Heart right ventricle (tissue), 16 donors: ENCODE results near the gene PSENEN. TPM values are rescaled to one million over a fixed set of nuclear protein-coding genes. Genes with fewer than 3 reads are reported as not detected.

Experiments used
- ATAC-seq, 8 donors: fragments of 200-7000 bp; cut with Tn5 transposase; one replicate each; pipeline ENCODE4 v1.9.1; 2020; ENCODE audit warnings: mild to moderate bottlenecking in 8 of 8, moderate library complexity in 8 of 8, moderate number of reproducible peaks in 1 of 8
- DNase-seq, 2 donors: peaks; one replicate each; pipeline ENCODE4 v3.0.0-alpha.2; 2020
- H3K27ac ChIP-seq, 10 donors: fragments of 200-600 bp; sonication (generic) in 2 of 10; one replicate each; pipeline versions ENCODE4 v1.5.0 to v1.8.0; 2020 to 2022; ENCODE audit warnings: mild to moderate bottlenecking in 3 of 10
- H3K27me3 ChIP-seq, 7 donors: fragments of 200-600 bp; one replicate each; pipeline ENCODE4 v1.8.0; 2021 to 2022; ENCODE audit warnings: mild to moderate bottlenecking in 2 of 7
- H3K36me3 ChIP-seq, 9 donors: fragments of 200-600 bp; sonication (generic) in 1 of 9; one replicate each; pipeline versions ENCODE4 v1.5.0 to v1.8.0; 2020 to 2022; ENCODE audit warnings: mild to moderate bottlenecking in 2 of 9
- H3K4me1 ChIP-seq, 9 donors: fragments of 200-600 bp; sonication (generic) in 1 of 9; one replicate each; pipeline versions ENCODE4 v1.5.0 to v1.8.0; 2020 to 2022; ENCODE audit warnings: mild to moderate bottlenecking in 4 of 9
- H3K4me3 ChIP-seq, 10 donors: fragments of 200-600 bp; sonication (generic) in 2 of 10; one replicate each; pipeline versions ENCODE4 v1.5.0 to v1.8.0; 2020 to 2022; ENCODE audit warnings: mild to moderate bottlenecking in 7 of 10, moderate library complexity in 2 of 10
- H3K9me3 ChIP-seq, 11 donors: fragments of 200-600 bp in 10 of 11; sonication (generic) in 2 of 11; one replicate each; pipeline versions ENCODE4 v1.5.0 to v1.8.0; 2013 to 2022; ENCODE audit warnings: mild to moderate bottlenecking in 2 of 11, control low read depth in 1 of 11, moderate library complexity in 1 of 11
- CTCF ChIP-seq, 9 donors: fragments of 200-600 bp; sonication (generic) in 2 of 9; IDR thresholded peaks; one replicate each; pipeline versions ENCODE4 v1.5.0 to v1.8.0; 2021 to 2022; ENCODE audit warnings: antibody characterized with exemption in 9 of 9, mild to moderate bottlenecking in 5 of 9, moderate library complexity in 1 of 9
- whole genome bisulfite sequencing, 2 donors: extraction: QIAGEN DNeasy Blood & Tissue Kit; methylation state at CpG; one replicate each; pipeline ENCODE4 v1.1.7; 2013; ENCODE audit warnings: inconsistent platforms in 1 of 2; 5-methylcytosine and 5-hydroxymethylcytosine counted together
- intact Hi-C, 10 donors: fragments of 100-400 bp; cut with DNase I; formaldehyde crosslinking; loops; one replicate each; pipeline versions ENCODE4 v1.11.1 to v1.14.2; 2022
- polyA plus RNA-seq, 2 donors: library from polyadenylated mRNA; stranded (reverse); fragments of 200-250 nt; gene quantifications; one replicate each; pipeline ENCODE4 v1.2.3, GENCODE V29; 2013
- total RNA-seq, 10 donors: library from RNA; stranded (reverse); fragmentation: NEBNext Ultra II Directional in 3 of 10; extraction: Animal tissue kit (Norgen Biotek cat#: 25700) in 3 of 10; gene quantifications; one replicate each; pipeline versions ENCODE4 v1.2.1 to v1.2.4, GENCODE V29; 2021 to 2023
- donor health status: Arrhythmogenic right ventricular cardiomyopathy.
- donor health status: ischemic (EF 13 %, LVEDD 7.1; RV severe dilation, severe dysfunction).
- donor health status: healthy with polysubstance abuse.
- donor health status: DM: no; HTN: yes; CAD: no.
- donor health status: DM: no; HTN: no; CAD: no.
- donor health status: ischemic (EF 25% LVEDD 6.9; RV normal size, moderate dysfunction).
- donor health status: ischemic (EF 25% LVEDD 5.7; RV mildly dilated, moderate dysfunction).
- donor health status: healthy.
- donor health status: DM: yes; HTN: yes; CAD: no.
- donor health status: Ischemic cardiomyopathy.
- donor health status: ischemic (EF 35%, LVEDD 5.7; RV mildly dilated, moderate dysfunction).
- donor health status: nonischemic (EF 11% LVEDD 7.7; RV severe dilation, severe dysfunction).
- donor health status: DM: yes; HTN: yes; CAD: no.
- donor health status: PGD.
- donor health status: ischemic (EF 29% LVEDD 5.4; RV normal size, mild dysfunction).
- donor health status: nonischemic (EF 23%, LVEDD 6.1; RV moderate dilation, normal function).

PSENEN gene
- total and polyA plus RNA-seq, 12 donors = 34.8 to 149 (median 47.2) TPM

GRCh38 chr19:35751839-35752745 is 6.6 kb downstream of the PSENEN start:
- H3K27me3 ChIP-seq = peaks cover 0 to 15% (median 0%) of the 10 kb centered on the region in 7 donors
- no peak overlapping the region for H3K4me3 ChIP-seq
- no peak for TF ChIP-seq CTCF (IDR thresholded peaks at IDR 0.05)
- peak overlapping the region in 4 of 10 donors; percentile 24 to 99 (median 30) for H3K27ac ChIP-seq
- 86 to 87% methylated on average over 14 of the region's 14 CpGs for WGBS, 2 donors
- H3K4me1 ChIP-seq = peaks cover 11 to 66% (median 41%) of the 10 kb centered on the region in 9 donors
- intact Hi-C loops = loop anchor here in 1 of 10 donors (5.0 kb wide), 1 partner anchor 35 kb away; the partner anchor contains the start of gene KMT2B
- peaks cover 0 to 32% (median 18%) of the 10 kb centered on the region in 9 donors for H3K36me3 ChIP-seq
- DNase-seq (no peak), ATAC-seq (peak in 1 of 8 donors; percentile 5)
- no peaks in the 10 kb centered on the region for H3K9me3 ChIP-seq

GRCh38 chr19:35752746-35753350 is 7.4 kb downstream of the PSENEN start:
- Histone ChIP-seq H3K4me3 (no peak overlapping the region), H3K36me3 (peaks cover 0 to 32% (median 18%) of the 10 kb centered on the region in 9 donors), H3K4me1 (peaks cover 10 to 67% (median 40%) of the 10 kb centered on the region in 9 donors), H3K27me3 (peaks cover 0 to 15% (median 0%) of the 10 kb centered on the region in 7 donors), H3K27ac (peak overlapping the region in 5 of 10 donors; percentile 37 to 99 (median 96)), H3K9me3 (no peaks in the 10 kb centered on the region)
- intact Hi-C loops = loop anchor here in 1 of 10 donors (5.0 kb wide), 1 partner anchor 36 kb away; the partner anchor contains the start of gene KMT2B
- ATAC-seq (no peak), DNase-seq (no peak)
- WGBS, 2 donors = 93 to 94% methylated on average over 19 to 20 of the region's 20 CpGs
- no peak for TF ChIP-seq CTCF (IDR thresholded peaks at IDR 0.05)

- 87 to 93% methylated on average over 20 of the region's 20 CpGs for WGBS, 2 donors
- peaks cover 0 to 32% (median 18%) of the 10 kb centered on the region in 9 donors for H3K36me3 ChIP-seq
- ATAC-seq (no peak), DNase-seq (no peak)
- peaks cover 8 to 69% (median 42%) of the 10 kb centered on the region in 9 donors for H3K4me1 ChIP-seq
- no peaks in the 10 kb centered on the region for H3K9me3 ChIP-seq
- TF ChIP-seq CTCF (IDR thresholded peaks at IDR 0.05) = no peak
- H3K4me3 ChIP-seq = no peak overlapping the region
- peak overlapping the region in 6 of 10 donors; percentile 96 to 99 (median 99) for H3K27ac ChIP-seq
- H3K27me3 ChIP-seq = peaks cover 0 to 15% (median 0%) of the 10 kb centered on the region in 7 donors
- intact Hi-C loops = loop anchor here in 1 of 10 donors (5.0 kb wide), 1 partner anchor 37 kb away; the partner anchor contains the start of gene KMT2B
Measured at GRCh38 chr19:35753634-35754369, 8.4 kb downstream of the PSENEN start.
